ENCODE results near the gene KLHL7. TPM values are rescaled to one million over a fixed set of nuclear protein-coding genes. Genes with fewer than 3 reads are reported as not detected.

The KLHL7 gene
- total and polyA plus RNA-seq, 7 donors = 10.6 to 18.0 (median 13.6) TPM

DNA sequence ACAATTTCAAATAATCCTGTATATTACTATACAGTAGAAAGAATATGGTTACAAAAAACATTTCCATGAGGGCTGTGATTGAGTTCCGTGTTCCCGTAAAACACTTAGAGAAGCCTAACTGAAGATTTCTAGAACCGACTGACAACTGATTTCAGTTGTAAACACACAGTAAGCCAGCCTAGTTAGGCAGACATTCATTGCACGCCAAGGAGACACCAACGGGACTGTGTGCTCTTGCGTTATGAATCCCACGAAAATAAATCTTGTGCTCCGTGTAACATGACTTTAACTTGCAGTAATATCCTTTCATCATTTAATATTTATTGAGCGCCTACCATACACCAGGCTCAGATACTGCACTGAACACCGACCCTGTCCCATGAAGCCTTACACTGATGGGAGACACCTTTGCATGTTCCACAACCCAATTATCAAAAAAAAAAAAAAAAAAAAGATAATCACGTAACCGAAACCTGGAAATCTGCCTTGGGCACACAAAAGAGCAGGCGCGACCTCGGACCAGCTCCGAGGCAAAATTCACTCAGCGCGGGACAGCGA is 420 bp upstream of the KLHL7 start:
- peak in 3 of 4 donors; percentile 2 to 21 (median 8) for ATAC-seq
- peaks cover 0 to 4% of the 10 kb centered on the region in 2 donors for H3K36me3 ChIP-seq (ENCODE audit: insufficient read depth in 1 of 2, low read depth in 1 of 2)

DNA sequence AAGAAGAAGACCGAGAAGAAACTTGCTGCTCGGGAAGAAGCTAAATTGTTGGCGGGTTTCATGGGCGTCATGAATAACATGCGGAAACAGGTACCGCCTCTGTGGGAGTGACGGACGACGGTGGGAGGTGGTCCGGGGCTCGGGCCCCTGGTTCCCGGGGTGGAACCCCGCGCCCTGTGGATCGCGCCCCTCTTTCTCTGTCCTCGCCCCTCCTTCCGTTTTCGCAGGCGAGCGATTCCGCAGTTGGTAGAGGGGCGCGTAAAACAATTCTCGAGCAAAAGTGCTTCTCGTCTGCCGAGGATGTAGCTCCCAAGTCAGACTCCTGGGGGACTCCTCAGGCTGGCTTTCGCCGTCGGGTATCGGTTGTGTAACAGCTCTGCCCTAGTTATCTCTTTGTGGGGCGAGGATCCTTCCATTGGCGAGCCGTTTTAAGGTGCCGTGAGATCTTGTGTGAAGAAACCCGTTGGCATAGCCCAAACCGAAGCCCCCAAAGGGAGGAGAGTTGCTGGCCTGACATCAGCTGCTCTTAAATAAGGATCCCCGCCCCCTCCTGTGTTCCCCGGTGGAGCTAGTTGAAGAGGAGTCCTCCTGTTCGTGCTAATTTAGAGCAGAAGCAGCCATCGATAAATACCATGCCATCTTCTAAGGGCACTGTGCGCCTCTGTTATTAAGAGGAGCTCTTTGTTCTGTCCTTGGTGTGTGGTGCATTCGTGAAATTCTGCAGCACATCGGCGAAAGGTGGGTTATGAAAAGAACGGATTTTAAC is 655 bp downstream of the KLHL7 start:
- H3K9me3 ChIP-seq = no peaks in the 10 kb centered on the region
- peaks cover 0 to 4% of the 10 kb centered on the region in 2 donors for H3K36me3 ChIP-seq (ENCODE audit: insufficient read depth in 1 of 2, low read depth in 1 of 2)
- DNase-seq = peak; percentile 37 to 72
- H3K27me3 ChIP-seq (ENCODE audit: insufficient read depth in 3 of 3, low read length in 2 of 3) = no peaks in the 10 kb centered on the region
- peak; percentile 59 to 81 (median 67) for ATAC-seq
- H3K4me3 ChIP-seq = peak overlapping the region; percentile 94
- peak overlapping the region; percentile 94 for H3K27ac ChIP-seq
- 0 to 1% (median 0%) methylated on average over 41 to 46 of the region's 46 CpGs for WGBS, 3 donors
- intact Hi-C loops (cut with DNase I) = no loop called here
- H3K4me1 ChIP-seq = peaks cover 35% of the 10 kb centered on the region
- TF ChIP-seq, protein P1, sequence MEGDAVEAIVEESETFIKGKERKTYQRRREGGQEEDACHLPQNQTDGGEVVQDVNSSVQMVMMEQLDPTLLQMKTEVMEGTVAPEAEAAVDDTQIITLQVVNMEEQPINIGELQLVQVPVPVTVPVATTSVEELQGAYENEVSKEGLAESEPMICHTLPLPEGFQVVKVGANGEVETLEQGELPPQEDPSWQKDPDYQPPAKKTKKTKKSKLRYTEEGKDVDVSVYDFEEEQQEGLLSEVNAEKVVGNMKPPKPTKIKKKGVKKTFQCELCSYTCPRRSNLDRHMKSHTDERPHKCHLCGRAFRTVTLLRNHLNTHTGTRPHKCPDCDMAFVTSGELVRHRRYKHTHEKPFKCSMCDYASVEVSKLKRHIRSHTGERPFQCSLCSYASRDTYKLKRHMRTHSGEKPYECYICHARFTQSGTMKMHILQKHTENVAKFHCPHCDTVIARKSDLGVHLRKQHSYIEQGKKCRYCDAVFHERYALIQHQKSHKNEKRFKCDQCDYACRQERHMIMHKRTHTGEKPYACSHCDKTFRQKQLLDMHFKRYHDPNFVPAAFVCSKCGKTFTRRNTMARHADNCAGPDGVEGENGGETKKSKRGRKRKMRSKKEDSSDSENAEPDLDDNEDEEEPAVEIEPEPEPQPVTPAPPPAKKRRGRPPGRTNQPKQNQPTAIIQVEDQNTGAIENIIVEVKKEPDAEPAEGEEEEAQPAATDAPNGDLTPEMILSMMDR (IDR thresholded peaks at IDR 0.05) = no peak

More for the DNA sequence above, 420 bp upstream of the KLHL7 start:
- Histone ChIP-seq H3K4me3 (peak overlapping the region; percentile 94), H3K9me3 (no peaks in the 10 kb centered on the region), H3K4me1 (peaks cover 34% of the 10 kb centered on the region), H3K27me3 (ENCODE audit: insufficient read depth in 3 of 3, low read length in 2 of 3) (no peaks in the 10 kb centered on the region), H3K27ac (peak overlapping the region; percentile 94)
- 1 to 2% (median 1%) methylated on average over 19 of the region's 19 CpGs for WGBS, 3 donors
- intact Hi-C loops (cut with DNase I) = loop anchor here (1.0 to 2.0 kb wide), 2 partner anchors 76 kb away; no protein-coding TSS in a partner anchor
- TF ChIP-seq, protein P1 (IDR thresholded peaks at IDR 0.05) = no peak
- no peak for DNase-seq

DNA sequence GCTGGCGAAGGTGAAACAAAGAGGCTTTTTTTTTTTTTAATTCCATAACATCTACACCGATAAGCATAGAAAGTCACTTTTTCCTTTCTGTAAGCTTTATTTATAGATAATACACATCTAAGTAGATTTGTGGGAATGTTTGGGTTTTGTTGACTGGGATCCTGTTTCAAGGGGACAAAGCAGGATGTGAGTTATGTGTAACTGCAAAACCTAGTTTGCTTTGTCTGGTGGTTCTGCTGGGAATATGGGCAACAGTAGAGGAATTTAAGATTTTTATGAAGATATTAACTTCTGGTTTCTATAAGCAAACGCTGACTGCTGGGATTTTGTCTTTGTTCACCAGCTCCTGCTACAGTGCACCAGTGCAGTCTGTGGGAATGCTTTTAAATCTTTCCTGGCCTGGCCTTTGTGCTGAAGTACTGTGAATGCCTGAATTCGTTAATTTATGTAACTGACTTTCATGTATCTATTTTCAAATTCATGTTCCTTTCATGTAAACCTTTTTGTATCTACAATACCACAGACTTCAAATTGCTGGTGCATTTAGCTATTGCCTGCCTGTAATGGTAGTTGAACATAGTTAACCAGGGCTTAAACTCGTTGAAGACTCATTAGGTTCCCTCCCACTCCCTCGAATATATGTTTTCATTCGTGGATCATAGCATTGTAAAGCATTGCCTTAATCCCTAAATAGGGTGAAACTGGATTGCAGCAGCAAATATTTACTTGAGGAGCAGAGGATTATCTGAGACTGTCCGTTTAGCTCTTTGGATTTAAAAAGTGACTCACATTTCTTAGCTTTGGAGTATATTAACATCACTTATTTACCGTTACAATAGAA is 1.5 kb downstream of the KLHL7 start:
- Histone ChIP-seq H3K27ac (peak overlapping the region; percentile 21), H3K36me3 (ENCODE audit: insufficient read depth in 1 of 2, low read depth in 1 of 2) (peaks cover 0 to 4% of the 10 kb centered on the region in 2 donors), H3K4me1 (peaks cover 35% of the 10 kb centered on the region), H3K4me3 (peak overlapping the region; percentile 94), H3K9me3 (no peaks in the 10 kb centered on the region), H3K27me3 (ENCODE audit: insufficient read depth in 3 of 3, low read length in 2 of 3) (no peaks in the 10 kb centered on the region)
- 10 to 12% (median 10%) methylated on average over 9 of the region's 9 CpGs for WGBS, 3 donors
- ATAC-seq (no peak), DNase-seq (no peak)
- TF ChIP-seq, protein P1 (IDR thresholded peaks at IDR 0.05) = no peak
- intact Hi-C loops (cut with DNase I) = no loop called here

DNA sequence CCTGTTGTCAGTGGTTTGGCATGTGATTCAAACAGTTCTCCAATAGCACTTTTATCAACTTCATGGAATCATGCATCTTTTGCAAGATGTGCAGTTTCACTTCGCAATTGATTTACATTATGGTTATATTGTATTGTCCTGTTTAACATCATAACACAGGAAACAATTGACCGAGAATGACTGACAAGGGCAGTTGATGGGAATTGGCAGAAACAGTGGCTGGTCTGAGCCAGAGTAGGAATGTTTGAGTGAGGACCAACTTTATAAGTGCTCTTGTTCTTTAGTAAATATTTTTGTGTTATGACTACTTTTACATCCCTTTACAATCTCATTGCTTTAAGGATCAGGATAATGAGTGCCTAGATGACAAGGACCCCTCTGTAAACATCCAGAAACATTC is 2.2 kb downstream of the KLHL7 start:
- peak overlapping the region; percentile 21 for H3K27ac ChIP-seq
- peaks cover 35% of the 10 kb centered on the region for H3K4me1 ChIP-seq
- ATAC-seq (no peak), DNase-seq (no peak)
- TF ChIP-seq, protein P1 (IDR thresholded peaks at IDR 0.05) = no peak
- peaks cover 0 to 4% of the 10 kb centered on the region in 2 donors for H3K36me3 ChIP-seq (ENCODE audit: insufficient read depth in 1 of 2, low read depth in 1 of 2)
- 13 to 22% (median 21%) methylated on average over 2 of the region's 2 CpGs for WGBS, 3 donors
- no peaks in the 10 kb centered on the region for H3K9me3 ChIP-seq
- intact Hi-C loops (cut with DNase I) = no loop called here
- no peaks in the 10 kb centered on the region for H3K27me3 ChIP-seq (ENCODE audit: insufficient read depth in 3 of 3, low read length in 2 of 3)
- H3K4me3 ChIP-seq = peak overlapping the region; percentile 94

All from psoas muscle (tissue), 8 donors.